MM.1S (cell line): ENCODE measurements around the gene CAMK2A.

ENCODE experiments used
- EZH2 ChIP-seq: fragments of 300-600 bp; sonication (generic); optimal IDR thresholded peaks from 2 replicates; pipeline ENCODE3; 2017; ENCODE audit warnings: low read depth, mild to moderate bottlenecking, antibody characterized with exemption, low read length, mixed read lengths
- EZH2phosphoT487 ChIP-seq: fragments of 300-600 bp; sonication (generic); IDR thresholded peaks from 2 replicates; pipeline ENCODE4 v1.6.1; 2018; ENCODE audit warnings: antibody characterized with exemption, low read length
- TF ChIP-seq, protein P1 (sequence below): fragments of 300-600 bp; sonication (generic); IDR thresholded peaks from 2 replicates; pipeline ENCODE4 v1.5.1; 2016; ENCODE audit warnings: antibody characterized with exemption, low read length, mixed read lengths

DNA sequence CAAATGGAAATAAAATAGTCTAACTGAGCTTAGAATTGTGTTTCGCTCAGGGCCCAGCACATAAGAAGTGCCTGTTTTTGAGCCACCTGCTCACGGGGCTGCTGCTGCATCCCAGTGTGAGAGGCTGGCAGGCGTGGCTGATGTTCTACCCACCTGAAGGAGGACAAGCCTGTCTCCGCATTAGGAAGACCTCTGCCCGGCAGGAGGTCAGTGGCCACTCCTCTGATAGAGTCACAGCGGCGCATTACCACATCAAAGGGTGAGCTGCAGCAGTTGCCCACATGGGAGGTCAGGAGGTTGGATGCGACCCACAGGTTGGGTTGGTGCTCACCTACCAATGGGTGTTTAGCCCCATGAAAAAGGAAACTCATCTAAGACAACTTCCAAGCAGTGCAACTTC, 103.4 kb downstream of the CAMK2A start:
- TF ChIP-seq, protein P1, sequence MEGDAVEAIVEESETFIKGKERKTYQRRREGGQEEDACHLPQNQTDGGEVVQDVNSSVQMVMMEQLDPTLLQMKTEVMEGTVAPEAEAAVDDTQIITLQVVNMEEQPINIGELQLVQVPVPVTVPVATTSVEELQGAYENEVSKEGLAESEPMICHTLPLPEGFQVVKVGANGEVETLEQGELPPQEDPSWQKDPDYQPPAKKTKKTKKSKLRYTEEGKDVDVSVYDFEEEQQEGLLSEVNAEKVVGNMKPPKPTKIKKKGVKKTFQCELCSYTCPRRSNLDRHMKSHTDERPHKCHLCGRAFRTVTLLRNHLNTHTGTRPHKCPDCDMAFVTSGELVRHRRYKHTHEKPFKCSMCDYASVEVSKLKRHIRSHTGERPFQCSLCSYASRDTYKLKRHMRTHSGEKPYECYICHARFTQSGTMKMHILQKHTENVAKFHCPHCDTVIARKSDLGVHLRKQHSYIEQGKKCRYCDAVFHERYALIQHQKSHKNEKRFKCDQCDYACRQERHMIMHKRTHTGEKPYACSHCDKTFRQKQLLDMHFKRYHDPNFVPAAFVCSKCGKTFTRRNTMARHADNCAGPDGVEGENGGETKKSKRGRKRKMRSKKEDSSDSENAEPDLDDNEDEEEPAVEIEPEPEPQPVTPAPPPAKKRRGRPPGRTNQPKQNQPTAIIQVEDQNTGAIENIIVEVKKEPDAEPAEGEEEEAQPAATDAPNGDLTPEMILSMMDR: no peak
- TF ChIP-seq EZH2phosphoT487 (no peak), EZH2 (no peak)
